PC-9 (cell line): ENCODE results near the gene FXYD6.

Experiments
- EZH2 ChIP-seq: fragments of 200-600 bp; sonication (generic); IDR thresholded peaks from 2 replicates; pipeline ENCODE4 v1.8.0; 2017; ENCODE audit warnings: antibody characterized with exemption, low read depth
- TF ChIP-seq, protein P1 (sequence below): fragments of 200-600 bp; sonication (generic); conservative IDR thresholded peaks from 2 replicates; pipeline ENCODE4 v1.6.1; 2017; ENCODE audit warnings: mixed run types, antibody characterized with exemption, mild to moderate bottlenecking, moderate library complexity

DNA sequence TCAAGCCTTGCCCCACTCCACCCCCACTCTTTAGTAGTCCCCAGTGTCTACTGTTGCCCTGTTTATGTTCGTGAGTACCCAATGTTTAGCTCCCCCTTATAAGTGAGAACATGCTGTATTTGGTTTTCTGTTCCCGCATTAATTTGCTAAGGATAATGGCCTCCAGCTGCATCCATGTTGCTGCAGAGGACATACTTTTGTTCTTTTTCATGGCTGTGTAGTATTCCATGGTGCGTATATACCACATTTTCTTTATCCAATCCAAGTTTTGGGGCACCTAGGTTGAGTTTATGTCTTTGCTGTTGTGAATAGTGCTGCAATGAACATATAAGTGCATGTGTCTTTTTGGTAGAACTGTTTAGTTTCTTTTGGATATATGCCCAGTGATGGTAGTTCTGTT lies 16.2 kb upstream of the FXYD6 start:
- TF ChIP-seq, protein P1, sequence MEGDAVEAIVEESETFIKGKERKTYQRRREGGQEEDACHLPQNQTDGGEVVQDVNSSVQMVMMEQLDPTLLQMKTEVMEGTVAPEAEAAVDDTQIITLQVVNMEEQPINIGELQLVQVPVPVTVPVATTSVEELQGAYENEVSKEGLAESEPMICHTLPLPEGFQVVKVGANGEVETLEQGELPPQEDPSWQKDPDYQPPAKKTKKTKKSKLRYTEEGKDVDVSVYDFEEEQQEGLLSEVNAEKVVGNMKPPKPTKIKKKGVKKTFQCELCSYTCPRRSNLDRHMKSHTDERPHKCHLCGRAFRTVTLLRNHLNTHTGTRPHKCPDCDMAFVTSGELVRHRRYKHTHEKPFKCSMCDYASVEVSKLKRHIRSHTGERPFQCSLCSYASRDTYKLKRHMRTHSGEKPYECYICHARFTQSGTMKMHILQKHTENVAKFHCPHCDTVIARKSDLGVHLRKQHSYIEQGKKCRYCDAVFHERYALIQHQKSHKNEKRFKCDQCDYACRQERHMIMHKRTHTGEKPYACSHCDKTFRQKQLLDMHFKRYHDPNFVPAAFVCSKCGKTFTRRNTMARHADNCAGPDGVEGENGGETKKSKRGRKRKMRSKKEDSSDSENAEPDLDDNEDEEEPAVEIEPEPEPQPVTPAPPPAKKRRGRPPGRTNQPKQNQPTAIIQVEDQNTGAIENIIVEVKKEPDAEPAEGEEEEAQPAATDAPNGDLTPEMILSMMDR = no peak
- TF ChIP-seq EZH2 = no peak
